ENCODE results near the gene MYOCD. TPM values are rescaled to one million over a fixed set of nuclear protein-coding genes. Genes with fewer than 3 reads are reported as not detected.

Gene MYOCD
- total and polyA plus RNA-seq, 2 experiments from 2014 or later, result 2.2 to 8.4 TPM

- no peaks in the 10 kb centered on the region for H4K20me1 ChIP-seq (ENCODE audit: insufficient read depth, poor library complexity, severe bottlenecking)
- TF ChIP-seq EZH2 (IDR thresholded peaks at IDR 0.05; ENCODE audit: borderline replicate concordance) (no peak), EZH2phosphoT487 (IDR thresholded peaks at IDR 0.05; ENCODE audit: low read depth, severe bottlenecking, unreplicated experiment) (no peak), CTCF (IDR thresholded peaks at IDR 0.05; ENCODE audit: poor library complexity) (no peak)
- 94% methylated on average over 9 of the region's 9 CpGs for WGBS (ENCODE audit: low lambda C conversion rate, missing lambda C conversion rate)
- H3K79me2 ChIP-seq, result no peaks in the 10 kb centered on the region
- H3K4me2 ChIP-seq, result no peak overlapping the region
- H3K27ac ChIP-seq, result no peak overlapping the region
- no peaks in the 10 kb centered on the region for H3K9me2 ChIP-seq (replicated peaks; ENCODE audit: insufficient read depth)
- no peaks in the 10 kb centered on the region for H3K4me1 ChIP-seq (ENCODE audit: insufficient read depth)
- no peaks in the 10 kb centered on the region for H3K36me3 ChIP-seq (replicated peaks; ENCODE audit: insufficient read depth, low read depth)
- peaks cover 4% of the 10 kb centered on the region for H3K9me3 ChIP-seq (ENCODE audit: low read depth)
- no peak overlapping the region for H3K4me3 ChIP-seq
- no peak for DNase-seq (ENCODE audit: low spot score)
- no peaks in the 10 kb centered on the region for H3K27me3 ChIP-seq
- no peak overlapping the region for H2AFZ ChIP-seq
Observed at GRCh38 chr17:12813664-12814063, 148.0 kb downstream of the MYOCD start.

- no peak overlapping the region for H3K4me3 ChIP-seq
- H3K27me3 ChIP-seq, result no peaks in the 10 kb centered on the region
- H3K9me2 ChIP-seq (replicated peaks; ENCODE audit: insufficient read depth), result no peaks in the 10 kb centered on the region
- TF ChIP-seq EZH2 (IDR thresholded peaks at IDR 0.05; ENCODE audit: borderline replicate concordance), result no peak
- TF ChIP-seq CTCF (IDR thresholded peaks at IDR 0.05; ENCODE audit: poor library complexity), result no peak
- no peak for TF ChIP-seq EZH2phosphoT487 (IDR thresholded peaks at IDR 0.05; ENCODE audit: low read depth, severe bottlenecking, unreplicated experiment)
- peaks cover 4% of the 10 kb centered on the region for H3K9me3 ChIP-seq (ENCODE audit: low read depth)
- H3K4me1 ChIP-seq (ENCODE audit: insufficient read depth), result no peaks in the 10 kb centered on the region
- no peak overlapping the region for H3K4me2 ChIP-seq
- H3K79me2 ChIP-seq, result no peaks in the 10 kb centered on the region
- H2AFZ ChIP-seq, result no peak overlapping the region
- no peak overlapping the region for H3K27ac ChIP-seq
- no peaks in the 10 kb centered on the region for H4K20me1 ChIP-seq (ENCODE audit: insufficient read depth, poor library complexity, severe bottlenecking)
- H3K36me3 ChIP-seq (replicated peaks; ENCODE audit: insufficient read depth, low read depth), result no peaks in the 10 kb centered on the region
- 89% methylated on average over 2 of the region's 2 CpGs for WGBS (ENCODE audit: low lambda C conversion rate, missing lambda C conversion rate)
- DNase-seq (ENCODE audit: low spot score), result no peak
Observed at GRCh38 chr17:12814718-12815117, 149.0 kb downstream of the MYOCD start.

GRCh38 chr17:12815642-12816141 lies 150.0 kb downstream of the MYOCD start:
- Histone ChIP-seq H3K79me2 (no peaks in the 10 kb centered on the region), H3K4me3 (no peak overlapping the region), H3K4me2 (no peak overlapping the region), H3K9me2 (replicated peaks; ENCODE audit: insufficient read depth) (no peaks in the 10 kb centered on the region), H3K9me3 (ENCODE audit: low read depth) (peaks cover 4% of the 10 kb centered on the region), H4K20me1 (ENCODE audit: insufficient read depth, poor library complexity, severe bottlenecking) (no peaks in the 10 kb centered on the region), H3K27ac (no peak overlapping the region), H3K27me3 (no peaks in the 10 kb centered on the region), H3K4me1 (ENCODE audit: insufficient read depth) (no peaks in the 10 kb centered on the region), H2AFZ (no peak overlapping the region), H3K36me3 (replicated peaks; ENCODE audit: insufficient read depth, low read depth) (no peaks in the 10 kb centered on the region)
- WGBS (ENCODE audit: low lambda C conversion rate, missing lambda C conversion rate), result 69% methylated on average over 3 of the region's 3 CpGs
- no peak for DNase-seq (ENCODE audit: low spot score)
- TF ChIP-seq CTCF (IDR thresholded peaks at IDR 0.05; ENCODE audit: poor library complexity), result no peak
- TF ChIP-seq EZH2phosphoT487 (IDR thresholded peaks at IDR 0.05; ENCODE audit: low read depth, severe bottlenecking, unreplicated experiment), result no peak
- no peak for TF ChIP-seq EZH2 (IDR thresholded peaks at IDR 0.05; ENCODE audit: borderline replicate concordance)

Other genes with a start within 250 kb of the MYOCD start
- gene ARHGAP44, start 123.6 kb downstream of the MYOCD start, total RNA-seq, result 3.9 and 4.6 TPM in 2 replicates
- 4.2 and 5.4 TPM in 2 replicates for gene ARHGAP44, start 123.6 kb downstream of the MYOCD start, polyA plus RNA-seq